Measurements from ENCODE around the gene PRPF19.

GRCh38 chr11:60848714-60849151, 57.7 kb downstream of the PRPF19 start:
- TF ChIP-seq CTCF (IDR thresholded peaks at IDR 0.05; ENCODE audit: low read depth, low read length, poor library complexity, severe bottlenecking) (no peak), EZH2phosphoT487 (IDR thresholded peaks at IDR 0.05; ENCODE audit: borderline replicate concordance, low read length) (no peak)
